CD4-positive, alpha-beta T cell treated with Interferon gamma for 1 hour (primary cell): ENCODE measurements around the gene ETDB.
A peak's percentile ranks its signal among the peaks of the same experiment; 100 is the strongest.
"Not testable (repeated sequence)": the region's sequence is repeated elsewhere in the genome, so short reads cannot be mapped to it uniquely, and the experiment has no call there.

Source experiments
- DNase-seq: peaks from one replicate; pipeline ENCODE4 v3.0.0-alpha.2; 2020

Gene ETDB

DNA sequence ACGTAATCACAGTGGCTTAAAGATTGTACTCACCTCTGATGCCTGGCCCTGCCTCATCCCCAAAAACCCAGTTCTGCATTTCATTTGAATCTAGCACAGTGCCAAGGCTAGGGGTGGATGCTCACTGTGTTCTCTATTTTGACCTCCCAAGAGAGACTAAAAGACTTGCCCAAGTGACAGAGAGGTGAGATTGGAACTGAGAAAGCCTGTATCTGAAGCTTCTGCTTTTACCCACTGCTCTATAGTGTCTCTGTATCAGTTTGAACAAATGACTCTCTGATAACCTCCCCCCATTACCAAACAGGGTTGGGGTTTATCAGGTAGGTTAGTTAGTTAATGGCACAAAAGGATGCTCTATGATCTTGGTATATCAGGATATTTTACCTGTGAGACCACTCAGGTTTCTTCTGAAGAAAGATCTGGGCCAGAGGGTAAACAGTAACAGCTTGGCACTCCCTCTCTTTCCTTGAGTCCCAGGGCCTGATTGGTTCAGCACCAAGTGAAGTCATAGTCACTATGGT, at the start of gene ETDB:
TSS of gene ETDB (minus strand) at position 471 of the 521 bp plus-strand sequence. CDS start 1,265 bp downstream, outside the sequence.
- not testable (repeated sequence) for DNase-seq

DNA sequence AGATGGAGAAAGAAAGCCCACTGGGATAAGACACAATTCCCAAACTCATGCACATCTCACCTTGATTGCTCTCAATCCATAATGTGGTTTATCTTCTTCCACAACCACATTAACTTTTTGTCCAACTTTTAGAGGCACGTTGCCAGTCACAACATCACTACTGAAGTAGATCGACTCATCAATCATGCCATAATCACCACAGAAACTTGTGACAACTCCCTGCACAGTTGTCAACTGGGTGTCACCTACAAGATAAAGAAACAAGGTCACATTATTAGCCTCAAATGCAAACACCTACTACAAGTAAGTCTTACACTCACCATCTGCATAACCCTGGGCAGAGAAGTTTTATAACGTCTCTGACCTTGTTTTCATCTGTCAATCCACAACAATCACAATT, 49.2 kb upstream of the ETDB start:
- not testable (repeated sequence) for DNase-seq

DNA sequence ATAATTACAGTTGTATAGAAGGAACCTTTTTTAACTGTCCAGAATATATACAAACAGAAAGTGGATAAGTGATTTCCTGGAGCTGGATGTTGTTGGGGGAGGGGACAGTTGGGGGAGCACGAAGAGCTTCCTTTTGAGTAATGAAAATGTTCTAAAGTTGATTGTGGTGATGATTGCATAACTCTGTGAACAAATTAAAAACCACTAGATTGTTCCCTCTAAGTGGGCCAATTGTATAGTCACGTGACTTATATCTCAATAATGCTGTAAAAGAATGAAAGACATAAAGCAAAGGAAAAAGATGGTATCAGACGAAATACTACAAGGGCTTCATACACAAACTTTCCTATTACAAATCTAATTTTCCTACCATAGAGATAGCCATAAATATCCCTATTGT, 48.2 kb upstream of the ETDB start:
- DNase-seq, result no peak

- DNase-seq, result not testable (repeated sequence)
Measured at GRCh38 chrX:135154688-135155087, 34.4 kb upstream of the ETDB start.

GRCh38 chrX:135126145-135126544, 5.8 kb upstream of the ETDB start:
- DNase-seq, result not testable (repeated sequence)

GRCh38 chrX:135116064-135116463, 4.3 kb downstream of the ETDB start:
- not testable (repeated sequence) for DNase-seq

DNA sequence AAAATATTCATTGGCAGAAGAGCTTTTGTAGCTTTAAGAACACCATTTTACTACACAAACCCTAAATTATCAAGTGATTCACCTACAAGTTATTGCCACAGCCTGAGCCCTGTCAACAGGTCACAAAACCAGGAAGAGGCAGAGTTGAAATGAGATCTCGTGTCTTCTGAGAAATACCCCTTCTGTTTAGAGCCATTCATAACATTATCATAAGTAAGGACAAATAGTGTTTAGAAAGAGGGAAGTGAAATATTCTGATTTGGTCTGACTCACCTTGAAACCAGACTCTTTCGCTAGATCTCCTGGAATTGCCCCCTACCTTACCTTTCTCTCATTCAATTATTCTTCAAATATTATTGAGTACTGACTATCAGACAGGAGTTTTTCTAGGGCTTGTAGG, 5.9 kb downstream of the ETDB start:
- no peak for DNase-seq

GRCh38 chrX:135112743-135113142, 7.6 kb downstream of the ETDB start:
- no peak for DNase-seq

DNA sequence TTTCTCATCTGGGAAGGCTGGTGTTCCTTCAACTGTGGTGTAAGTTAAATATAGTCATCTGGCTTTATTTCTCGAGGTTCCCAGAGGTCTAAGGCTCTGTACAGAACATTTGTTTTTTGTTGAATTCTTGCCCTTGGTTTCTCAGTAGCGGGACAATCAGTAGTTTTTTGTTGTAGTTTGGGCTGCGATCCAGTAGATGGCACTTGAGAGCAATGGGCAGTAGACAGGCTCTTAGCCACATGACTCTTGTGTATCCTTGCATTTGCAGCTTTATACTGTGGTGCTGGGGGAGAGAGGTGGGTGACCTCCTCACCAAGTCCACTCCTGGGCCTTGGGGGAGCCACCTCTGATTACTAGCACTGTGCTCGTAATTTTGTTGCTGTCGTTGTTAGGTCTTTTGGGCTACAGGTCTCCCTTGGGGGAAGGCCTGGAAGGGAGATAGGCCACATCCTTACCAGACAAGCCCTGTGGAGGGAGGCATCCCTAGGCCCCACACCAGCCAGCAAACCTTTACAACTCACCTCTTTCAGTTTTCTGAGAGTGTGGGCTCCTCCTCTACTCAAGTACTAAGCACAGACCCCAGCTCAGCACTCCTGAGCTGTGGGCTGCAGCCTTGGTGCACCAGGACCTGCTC, 8.1 kb downstream of the ETDB start:
- peak; percentile 12 for DNase-seq

GRCh38 chrX:135109554-135109953, 10.8 kb downstream of the ETDB start:
- no peak for DNase-seq

GRCh38 chrX:135099493-135099783, 20.9 kb downstream of the ETDB start:
- DNase-seq, result no peak

- DNase-seq, result not testable (repeated sequence)
Measured at GRCh38 chrX:135097196-135097744, 23.1 kb downstream of the ETDB start.

DNA sequence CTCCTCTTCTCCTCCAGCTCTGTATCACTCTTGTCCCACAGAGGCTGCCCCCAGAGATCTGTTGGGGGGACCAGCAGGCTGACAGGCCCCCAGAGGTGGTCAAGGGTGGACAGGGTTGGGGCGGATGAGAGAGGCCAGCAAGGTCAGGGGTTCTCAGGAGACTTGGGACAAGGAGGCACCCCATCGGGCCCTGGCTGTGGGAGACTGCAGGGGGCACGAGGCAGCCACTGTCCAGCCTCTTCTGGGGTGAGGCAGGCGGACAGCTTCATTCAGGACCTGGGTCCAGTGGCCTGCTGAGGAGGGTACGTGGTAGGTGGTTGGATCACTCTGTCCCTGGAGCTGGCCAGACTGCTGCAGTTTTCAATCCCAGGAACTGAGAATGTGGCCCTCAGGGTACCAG, 24.6 kb downstream of the ETDB start:
- no peak for DNase-seq

DNA sequence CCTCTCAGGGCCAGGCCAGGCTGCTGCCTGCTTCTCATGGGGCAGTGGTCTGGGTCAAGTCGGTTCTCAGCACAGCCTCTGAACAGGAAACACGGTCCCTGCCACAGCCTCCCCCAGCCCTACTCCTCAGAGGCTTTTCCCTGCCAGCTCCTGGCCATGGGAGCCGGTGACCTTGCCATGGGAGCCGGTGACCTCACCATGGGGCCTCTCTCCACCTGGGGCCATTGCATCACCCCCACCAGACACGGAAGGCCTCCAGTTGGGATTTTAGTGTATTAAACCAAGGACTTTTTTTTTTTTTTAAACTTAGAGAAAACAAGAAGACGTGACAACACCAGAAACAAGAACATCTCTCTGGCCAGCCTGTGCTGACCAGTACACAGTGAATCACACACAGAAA, 25.6 kb downstream of the ETDB start:
- no peak for DNase-seq

GRCh38 chrX:135089126-135089525, 31.2 kb downstream of the ETDB start:
- no peak for DNase-seq

DNA sequence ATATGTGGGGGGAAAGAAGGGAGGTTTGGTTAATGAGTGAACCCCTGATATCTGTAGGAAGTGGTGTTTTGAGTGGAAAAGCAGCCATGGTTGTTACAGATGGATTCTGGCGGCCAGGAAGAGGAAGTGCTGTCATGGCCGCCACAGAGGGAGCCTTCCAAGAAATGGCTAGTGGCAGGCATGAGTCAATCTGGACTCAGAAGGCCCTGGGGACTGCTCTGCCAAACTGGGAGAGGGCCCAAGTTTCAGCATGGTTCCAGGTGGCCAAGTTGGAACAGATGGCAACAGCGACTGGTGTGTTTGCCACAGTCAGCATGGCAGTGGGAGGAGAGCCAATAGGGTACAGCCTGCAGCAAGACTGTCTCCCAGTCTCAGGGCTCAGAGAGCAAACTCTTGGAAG, 32.5 kb downstream of the ETDB start:
- no peak for DNase-seq

GRCh38 chrX:135086197-135086854, 34.0 kb downstream of the ETDB start:
- peak; percentile 39 for DNase-seq

- no peak for DNase-seq
Measured at GRCh38 chrX:135081693-135082404, 38.5 kb downstream of the ETDB start.
